ENCODE data around the gene RECQL.
"Not testable (repeated sequence)": the region's sequence is repeated elsewhere in the genome, so short reads cannot be mapped to it uniquely, and the experiment has no call there.

Gene RECQL

DNA sequence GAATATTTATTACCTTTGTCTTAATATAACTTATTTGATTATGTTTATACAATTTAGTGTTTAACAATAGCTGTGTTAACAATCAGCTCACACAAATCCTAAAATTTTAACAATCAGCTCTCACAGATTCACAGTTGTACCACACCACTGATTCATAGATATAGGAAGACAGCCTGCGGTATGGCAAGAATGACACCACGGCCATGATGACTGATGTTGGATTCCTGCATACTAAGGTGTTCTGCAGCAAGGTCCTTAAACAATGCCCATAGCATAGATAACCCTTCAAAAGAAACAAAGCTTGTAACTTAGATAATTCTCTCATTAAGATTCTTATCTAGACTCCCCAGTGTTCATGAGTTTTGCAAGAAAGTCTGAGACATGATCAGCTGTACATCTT, 67.9 kb downstream of the RECQL start:
- in situ Hi-C loops (cut with MboI; ENCODE audit: low sequenced_read_pairs), result no loop called here

DNA sequence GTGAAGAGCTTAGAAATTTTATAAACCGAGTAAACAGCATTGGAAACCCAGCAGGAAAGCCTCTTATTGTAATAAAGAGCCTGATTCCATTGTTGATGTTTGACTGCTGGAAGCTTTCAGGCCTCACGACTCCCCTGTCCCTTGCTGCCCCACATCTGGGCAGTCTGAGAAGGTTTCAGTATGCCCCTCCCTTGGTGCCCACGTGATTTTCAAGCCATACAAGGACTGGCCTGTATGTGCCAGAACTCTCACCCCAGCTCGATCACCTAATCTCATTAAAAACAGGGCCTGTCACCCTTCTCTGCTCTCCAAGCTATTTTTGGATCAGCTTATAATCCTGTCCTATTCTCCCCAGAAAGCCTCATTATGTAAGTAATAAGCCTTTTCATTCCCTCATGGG, 71.4 kb downstream of the RECQL start:
- in situ Hi-C loops (cut with MboI; ENCODE audit: low sequenced_read_pairs), result no loop called here

DNA sequence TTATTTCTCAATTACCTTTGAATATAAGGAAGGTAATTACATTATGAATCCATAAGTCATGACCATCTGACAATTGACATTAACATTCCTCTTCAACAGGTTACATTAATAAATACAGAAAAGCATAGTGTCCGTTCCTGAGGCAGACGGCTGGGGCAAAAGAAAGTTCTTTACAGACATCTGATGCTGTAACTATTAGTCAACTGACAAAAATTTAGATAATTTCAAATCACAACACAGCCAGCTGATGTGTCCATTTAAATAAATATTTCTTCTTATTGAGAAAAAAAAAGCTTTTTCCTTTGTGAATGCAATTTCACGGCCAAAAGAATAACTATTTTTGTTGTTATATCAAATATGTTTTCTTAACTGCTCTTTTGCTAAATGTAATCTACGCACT, 73.2 kb downstream of the RECQL start:
- in situ Hi-C loops (cut with MboI; ENCODE audit: low sequenced_read_pairs), result no loop called here

DNA sequence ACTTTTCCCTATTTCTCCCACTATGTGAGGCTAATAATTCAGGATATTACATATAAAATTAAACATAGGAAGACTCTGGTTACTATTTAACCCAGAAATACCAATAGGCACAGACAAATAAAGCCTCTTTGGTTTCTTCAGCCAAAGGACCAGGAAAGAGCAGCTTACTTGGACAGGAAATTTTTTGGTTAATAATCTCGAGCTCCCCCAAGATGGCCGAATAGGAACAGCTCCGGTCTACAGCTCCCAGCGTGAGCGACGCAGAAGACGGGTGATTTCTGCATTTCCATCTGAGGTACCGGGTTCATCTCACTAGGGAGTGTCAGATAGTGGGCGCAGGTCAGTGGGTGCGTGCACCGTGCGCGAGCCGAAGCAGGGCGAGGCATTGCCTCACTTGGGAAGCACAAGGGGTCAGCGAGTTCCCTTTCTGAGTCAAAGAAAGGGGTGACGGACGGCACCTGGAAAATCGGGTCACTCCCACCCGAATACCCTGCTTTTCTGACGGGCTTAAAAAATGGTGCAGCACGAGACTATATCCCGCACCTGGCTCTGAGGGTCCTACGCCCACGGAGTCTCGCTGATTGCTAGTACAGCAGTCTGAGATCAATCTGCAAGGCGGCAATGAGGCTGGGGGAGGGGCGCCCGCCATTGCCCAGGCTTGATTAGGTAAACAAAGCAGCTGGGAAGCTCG, 82.3 kb downstream of the RECQL start:
- in situ Hi-C loops (cut with MboI; ENCODE audit: low sequenced_read_pairs), result not testable (repeated sequence)

All from HL-60/S4 (cell line).